ENCODE results near the gene RASGEF1C. TPM values are rescaled to one million over a fixed set of nuclear protein-coding genes. Genes with fewer than 3 reads are reported as not detected.
A peak's percentile ranks its signal among the peaks of the same experiment; 100 is the strongest.
"Not testable (repeated sequence)": the region's sequence is repeated elsewhere in the genome, so short reads cannot be mapped to it uniquely, and the experiment has no call there.

RASGEF1C gene
- total RNA-seq, 1 donor from 2014 or later: not detected

DNA sequence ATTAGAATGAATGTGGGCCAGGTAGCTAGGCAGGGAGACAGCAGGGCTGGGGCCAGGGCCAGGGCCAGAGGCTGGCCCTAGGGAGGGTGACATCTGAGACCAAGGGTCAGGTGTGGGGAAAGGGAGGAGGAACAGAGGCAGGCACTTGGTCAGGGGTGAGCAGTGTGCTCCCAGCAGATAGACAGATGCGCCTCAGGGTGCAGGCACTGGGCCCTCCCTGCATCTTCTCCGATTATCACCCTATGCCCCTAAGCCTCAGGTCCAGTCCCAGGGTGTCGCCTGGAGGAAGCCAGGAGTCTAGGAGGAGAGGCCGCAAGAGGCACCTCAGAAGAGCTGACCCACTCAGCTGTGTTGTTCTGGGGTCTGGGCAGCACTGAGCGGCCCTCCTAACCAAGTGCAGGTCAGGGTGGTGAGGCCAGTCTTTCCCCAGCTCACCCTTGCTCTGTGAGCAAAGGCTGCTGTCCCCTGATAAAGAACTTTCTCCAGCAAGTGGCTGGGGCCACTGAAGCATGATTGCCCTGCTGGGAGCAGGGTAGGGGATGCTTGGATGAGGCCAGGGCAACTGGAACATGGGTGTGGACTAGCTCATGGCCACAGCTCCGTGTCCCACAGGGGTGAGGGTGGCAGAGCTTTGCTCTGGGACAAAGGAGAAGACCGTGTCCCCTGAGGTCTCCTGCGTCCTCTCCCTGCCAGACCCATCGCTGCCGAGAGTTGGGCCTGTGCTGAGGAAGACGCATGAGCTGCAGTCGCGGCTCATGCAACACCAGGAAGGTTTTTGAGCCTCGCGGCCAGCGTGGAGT is 2.1 kb upstream of the RASGEF1C start:
- ATAC-seq (no peak), DNase-seq (no peak)
- Histone ChIP-seq H3K27me3 (ENCODE audit: low read depth) (peaks cover 54% of the 10 kb centered on the region), H3K9me3 (no peaks in the 10 kb centered on the region), H3K4me3 (no peak overlapping the region), H3K27ac (no peak overlapping the region), H3K36me3 (no peaks in the 10 kb centered on the region), H3K4me1 (peaks cover 8% of the 10 kb centered on the region)
- intact Hi-C loops (cut with DNase I): no loop called here
- TF ChIP-seq, protein P1, sequence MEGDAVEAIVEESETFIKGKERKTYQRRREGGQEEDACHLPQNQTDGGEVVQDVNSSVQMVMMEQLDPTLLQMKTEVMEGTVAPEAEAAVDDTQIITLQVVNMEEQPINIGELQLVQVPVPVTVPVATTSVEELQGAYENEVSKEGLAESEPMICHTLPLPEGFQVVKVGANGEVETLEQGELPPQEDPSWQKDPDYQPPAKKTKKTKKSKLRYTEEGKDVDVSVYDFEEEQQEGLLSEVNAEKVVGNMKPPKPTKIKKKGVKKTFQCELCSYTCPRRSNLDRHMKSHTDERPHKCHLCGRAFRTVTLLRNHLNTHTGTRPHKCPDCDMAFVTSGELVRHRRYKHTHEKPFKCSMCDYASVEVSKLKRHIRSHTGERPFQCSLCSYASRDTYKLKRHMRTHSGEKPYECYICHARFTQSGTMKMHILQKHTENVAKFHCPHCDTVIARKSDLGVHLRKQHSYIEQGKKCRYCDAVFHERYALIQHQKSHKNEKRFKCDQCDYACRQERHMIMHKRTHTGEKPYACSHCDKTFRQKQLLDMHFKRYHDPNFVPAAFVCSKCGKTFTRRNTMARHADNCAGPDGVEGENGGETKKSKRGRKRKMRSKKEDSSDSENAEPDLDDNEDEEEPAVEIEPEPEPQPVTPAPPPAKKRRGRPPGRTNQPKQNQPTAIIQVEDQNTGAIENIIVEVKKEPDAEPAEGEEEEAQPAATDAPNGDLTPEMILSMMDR (IDR thresholded peaks at IDR 0.05): no peak

DNA sequence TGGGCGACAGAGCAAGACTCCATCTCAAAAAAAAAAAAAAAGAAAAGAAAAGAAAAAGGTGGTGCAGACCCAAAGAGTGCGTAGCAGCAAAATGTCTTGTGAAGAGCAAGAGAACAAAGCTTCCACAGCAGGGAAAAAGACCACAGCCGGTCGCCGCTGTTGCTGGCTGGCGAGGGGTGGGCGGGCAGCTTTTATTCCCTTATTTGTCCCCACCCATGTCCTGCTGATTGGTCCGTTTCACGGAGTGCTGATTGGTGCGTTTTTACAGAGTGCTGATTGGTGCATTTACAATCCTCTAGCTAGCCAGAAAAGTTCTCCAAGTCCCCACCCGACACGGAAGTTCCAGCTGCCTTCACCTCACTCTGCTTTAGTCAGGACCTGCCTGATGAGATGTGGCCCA is 1.1 kb upstream of the RASGEF1C start:
- H3K4me1 ChIP-seq; H3K27ac ChIP-seq; intact Hi-C loops (cut with DNase I); ATAC-seq; H3K4me3 ChIP-seq; H3K36me3 ChIP-seq; DNase-seq; H3K9me3 ChIP-seq: not testable (repeated sequence)
- peaks cover 56% of the 10 kb centered on the region for H3K27me3 ChIP-seq (ENCODE audit: low read depth)

DNA sequence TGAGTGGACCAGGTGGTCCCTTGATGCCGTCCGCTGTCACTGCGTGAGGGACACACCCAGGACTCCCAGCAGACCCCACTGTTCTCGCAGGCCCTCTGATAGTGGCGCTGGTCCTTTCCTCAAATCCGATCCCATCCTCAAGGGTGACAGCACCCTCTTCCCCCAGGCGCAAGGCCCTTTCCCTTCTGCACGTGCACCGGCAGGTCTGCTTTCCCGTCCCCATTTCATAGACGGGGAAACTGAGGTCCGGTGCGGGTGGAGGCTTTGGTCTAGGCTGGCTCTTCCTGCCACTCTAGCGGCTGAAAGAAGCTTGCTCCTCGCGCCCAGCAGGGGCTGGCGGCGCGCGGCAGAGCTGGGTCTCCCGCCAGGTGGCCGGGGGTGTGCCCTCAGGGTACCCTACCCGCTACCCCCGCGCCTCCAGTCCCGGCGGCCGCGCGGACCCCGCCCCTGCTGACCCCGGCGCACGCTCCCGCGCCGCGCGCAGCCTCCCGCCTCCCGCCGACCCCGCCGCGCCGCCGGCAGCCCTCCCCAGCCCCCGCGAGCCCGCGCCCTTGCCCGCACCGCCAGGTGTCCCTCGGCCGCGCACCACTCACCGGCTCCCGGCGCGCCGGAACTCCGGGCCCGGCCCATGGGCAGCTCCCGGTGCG is 453 bp downstream of the RASGEF1C start:
- TF ChIP-seq, protein P1 (IDR thresholded peaks at IDR 0.05): no peak
- no peak for DNase-seq
- H3K9me3 ChIP-seq: no peaks in the 10 kb centered on the region
- no peak overlapping the region for H3K27ac ChIP-seq
- intact Hi-C loops (cut with DNase I): no loop called here
- H3K4me3 ChIP-seq: peak overlapping the region; percentile 37
- H3K27me3 ChIP-seq (ENCODE audit: low read depth): peaks cover 56% of the 10 kb centered on the region
- peaks cover 8% of the 10 kb centered on the region for H3K4me1 ChIP-seq
- H3K36me3 ChIP-seq: no peaks in the 10 kb centered on the region
- no peak for ATAC-seq

DNA sequence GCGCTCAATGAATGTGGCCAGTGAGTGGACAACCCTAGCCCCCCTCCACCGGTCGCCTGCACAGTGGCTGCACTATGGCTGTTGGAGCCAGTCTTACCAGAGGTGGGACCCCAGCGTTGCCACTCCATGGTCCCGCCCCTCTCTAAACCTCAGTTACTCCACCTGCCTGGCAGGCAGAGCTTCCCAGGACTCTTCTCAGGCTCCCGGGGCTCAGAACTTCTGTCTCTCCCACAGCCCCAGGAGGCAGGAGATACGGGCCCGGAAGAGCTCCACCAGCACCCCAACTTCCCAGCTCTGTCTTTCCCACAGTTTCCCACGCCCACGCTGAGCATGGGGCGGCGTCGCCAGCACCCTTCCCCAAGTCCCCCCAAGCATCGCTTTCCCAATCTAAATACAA is 975 bp downstream of the RASGEF1C start:
- Histone ChIP-seq H3K4me3 (no peak overlapping the region), H3K27me3 (ENCODE audit: low read depth) (peaks cover 60% of the 10 kb centered on the region), H3K27ac (no peak overlapping the region), H3K4me1 (peaks cover 8% of the 10 kb centered on the region), H3K36me3 (no peaks in the 10 kb centered on the region), H3K9me3 (no peaks in the 10 kb centered on the region)
- ATAC-seq (no peak), DNase-seq (no peak)
- intact Hi-C loops (cut with DNase I): no loop called here
- TF ChIP-seq, protein P1 (IDR thresholded peaks at IDR 0.05): no peak

DNA sequence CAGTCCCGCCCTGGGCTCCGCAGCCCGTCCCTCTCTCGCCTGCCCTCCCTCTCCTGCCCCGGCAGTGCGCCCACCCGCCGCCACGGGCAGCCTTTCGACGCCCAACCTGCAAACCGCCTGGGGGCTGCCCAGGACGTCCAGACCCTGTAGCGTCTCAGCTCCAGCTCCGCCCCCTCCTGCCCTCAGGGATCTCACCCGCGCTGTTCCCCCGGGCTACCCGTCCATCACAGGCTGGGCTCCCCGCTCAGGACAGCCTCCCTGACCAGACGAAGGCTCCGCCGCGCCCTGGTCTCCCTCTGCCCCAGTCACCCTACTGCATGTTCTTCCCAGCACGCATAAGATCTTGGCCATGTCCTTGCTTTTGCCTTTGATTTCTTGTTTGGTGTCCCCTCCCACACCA is 1.4 kb downstream of the RASGEF1C start:
- DNase-seq (no peak), ATAC-seq (no peak)
- Histone ChIP-seq H3K9me3 (no peaks in the 10 kb centered on the region), H3K4me3 (no peak overlapping the region), H3K4me1 (peaks cover 8% of the 10 kb centered on the region), H3K27me3 (ENCODE audit: low read depth) (peaks cover 57% of the 10 kb centered on the region), H3K36me3 (no peaks in the 10 kb centered on the region), H3K27ac (no peak overlapping the region)
- intact Hi-C loops (cut with DNase I): no loop called here
- TF ChIP-seq, protein P1 (IDR thresholded peaks at IDR 0.05): no peak

DNA sequence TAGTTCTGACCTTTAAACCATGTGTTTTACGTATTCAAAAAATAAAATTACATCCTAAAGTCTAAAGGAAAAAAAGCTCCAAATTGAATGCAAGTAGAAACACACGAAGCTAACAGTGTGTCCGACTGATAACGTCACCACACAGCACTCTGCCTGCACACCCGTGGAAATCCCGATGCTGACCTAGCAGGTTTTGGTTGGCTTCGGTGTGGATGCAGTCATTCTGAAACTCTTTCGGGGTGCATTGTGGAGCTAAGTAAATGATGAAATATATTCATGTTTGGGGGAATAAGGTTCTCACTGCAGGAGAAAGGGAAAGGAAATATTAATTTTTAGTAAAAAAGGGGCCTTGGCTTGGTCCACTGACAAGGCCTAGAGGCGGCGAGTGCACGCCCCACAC is 2.0 kb downstream of the RASGEF1C start:
- DNase-seq: no peak
- intact Hi-C loops (cut with DNase I): no loop called here
- peaks cover 8% of the 10 kb centered on the region for H3K4me1 ChIP-seq

More for the DNA sequence above, 2.0 kb downstream of the RASGEF1C start:
- no peak overlapping the region for H3K27ac ChIP-seq
- TF ChIP-seq, protein P1 (IDR thresholded peaks at IDR 0.05): no peak
- H3K4me3 ChIP-seq: no peak overlapping the region
- H3K36me3 ChIP-seq: no peaks in the 10 kb centered on the region
- no peak for ATAC-seq
- H3K27me3 ChIP-seq (ENCODE audit: low read depth): peaks cover 51% of the 10 kb centered on the region
- no peaks in the 10 kb centered on the region for H3K9me3 ChIP-seq

Measured in lower lobe of right lung (tissue), 2 donors.